Panc1 (cell line): ENCODE data around the gene FGF5.

Experiments used
- CTCF ChIP-seq: fragments of 450-650 bp; IDR thresholded peaks from 2 replicates; pipeline ENCODE4 v1.5.1; 2017; ENCODE audit warnings: mild to moderate bottlenecking
- POLR2AphosphoS5 ChIP-seq: IDR thresholded peaks from 2 replicates; pipeline ENCODE4 v1.6.1; 2012; ENCODE audit warnings: mild to moderate bottlenecking, low read depth, low read length, moderate library complexity
- REST ChIP-seq, 2 experiments: IDR thresholded peaks; 2 replicates each; pipeline ENCODE4 v1.6.1; 2011 to 2012; ENCODE audit warnings: low read depth in 2 of 2, control low read depth in 1 of 2, low read length in 1 of 2, mild to moderate bottlenecking in 1 of 2, moderate library complexity in 1 of 2; ENCODE audit not compliant: insufficient read depth in 1 of 2

GRCh38 chr4:80252427-80252826, 14.0 kb upstream of the FGF5 start:
- TF ChIP-seq CTCF (no peak), POLR2AphosphoS5 (no peak), REST (IDR thresholded peaks at IDR 0.05; ENCODE audit: insufficient read depth in 1 of 2, low read depth in 2 of 2, low read length in 1 of 2) (no peak)
